HG02623 (cell line): ENCODE results near the gene COPRS.
"Not testable (repeated sequence)": the region's sequence is repeated elsewhere in the genome, so short reads cannot be mapped to it uniquely, and the experiment has no call there.

Experiments used
- ATAC-seq: cut with Tn5 transposase; IDR thresholded peaks from one replicate; pipeline ENCODE4 v1.9.1; 2021; ENCODE audit warnings: moderate library complexity; ENCODE audit not compliant: unreplicated experiment

Gene COPRS

GRCh38 chr17:31811101-31811500 lies 47.9 kb downstream of the COPRS start:
- ATAC-seq = no peak

GRCh38 chr17:31809876-31810275 lies 49.2 kb downstream of the COPRS start:
- not testable (repeated sequence) for ATAC-seq

DNA sequence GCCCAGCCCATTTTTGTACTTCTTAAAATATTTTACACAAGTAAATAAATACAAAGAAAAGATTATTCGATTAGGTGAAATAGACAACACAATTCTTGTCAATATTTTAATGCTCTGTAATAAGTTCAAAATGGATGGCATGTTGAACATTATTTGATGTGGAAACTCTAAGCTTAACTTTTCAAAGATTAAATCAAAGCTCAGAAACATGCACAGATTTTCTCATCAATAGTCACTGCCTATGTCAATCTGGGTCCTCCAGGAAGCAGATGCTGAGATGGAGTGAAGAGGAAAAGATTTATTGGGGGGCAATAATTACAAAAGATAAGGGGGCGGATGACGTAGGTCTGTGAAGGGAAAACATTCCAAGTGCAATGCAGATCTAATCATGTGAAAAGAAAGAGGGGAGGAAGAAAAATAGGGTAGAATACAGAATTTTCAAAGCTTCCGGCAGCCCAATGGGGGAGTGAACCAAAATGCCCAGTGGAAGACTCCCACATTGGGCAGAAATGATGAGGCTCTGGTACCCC lies 50.5 kb downstream of the COPRS start:
- no peak for ATAC-seq

- no peak for ATAC-seq
Measured at GRCh38 chr17:31807846-31808245, 51.2 kb downstream of the COPRS start.

- no peak for ATAC-seq
Measured at GRCh38 chr17:31806921-31807320, 52.1 kb downstream of the COPRS start.

- ATAC-seq = no peak
Measured at GRCh38 chr17:31803494-31804213, 55.4 kb downstream of the COPRS start.

DNA sequence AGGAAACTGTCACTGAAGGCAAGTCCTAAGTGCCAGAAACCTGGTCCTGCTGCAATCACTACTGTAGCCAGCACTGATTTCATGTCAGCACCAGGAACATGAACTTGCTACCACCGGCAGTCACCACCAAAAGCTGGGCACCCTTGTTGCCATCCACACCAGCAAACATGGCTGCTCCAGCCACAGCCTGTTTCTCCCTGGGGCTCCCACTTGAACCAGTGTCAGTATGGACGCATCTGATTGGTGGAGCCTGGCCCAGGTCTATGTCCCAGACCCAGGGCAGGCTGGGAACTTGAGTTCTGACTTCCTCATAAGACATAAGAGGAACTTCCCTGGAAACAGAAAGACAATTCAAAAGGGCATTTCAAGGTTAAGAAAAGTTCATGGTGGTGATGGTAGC lies 56.5 kb downstream of the COPRS start:
- no peak for ATAC-seq
